IMR-90 (cell line): ENCODE data around the gene CAMKMT. TPM values are rescaled to one million over a fixed set of nuclear protein-coding genes. Genes with fewer than 3 reads are reported as not detected.

Source experiments
- ATAC-seq: fragments of 200-7000 bp; cut with Tn5 transposase; 2 replicates; pipeline ENCODE4 v1.9.1; 2020; ENCODE audit warnings: low read depth, mild to moderate bottlenecking, moderate library complexity
- BruUV-seq: library from RNA; stranded (reverse); fragments of 400-500 nt; replicated peaks from 2 replicates; lab custom pipeline; 2021; lab: Mats Ljungman, UMichigan
- CTCF ChIA-PET: fragments of 300-600 bp; formaldehyde crosslinking; extraction: SDS; loops from one replicate; lab custom pipeline; 2021; ENCODE audit warnings: antibody characterized with exemption; lab: Yijun Ruan, JAX
- POLR2A ChIA-PET: fragments of 300-600 bp; sonication (Branson Sonifier 250); formaldehyde crosslinking; loops from one replicate; lab custom pipeline; 2022; ENCODE audit warnings: antibody characterized with exemption; ENCODE audit not compliant: unreplicated experiment; lab: Charles Lee
- DNase-seq: peaks from one replicate; pipeline ENCODE4 v3.0.0; 2013
- H2AFZ ChIP-seq: replicated peaks from 2 replicates; pipeline ENCODE3; 2013; ENCODE audit warnings: low read length, mild to moderate bottlenecking; ENCODE audit not compliant: poor library complexity
- H2AK5ac ChIP-seq: 2 replicates; pipeline ENCODE4 v1.6.1; 2013; ENCODE audit warnings: low read depth, low read length, inconsistent platforms
- H2AK9ac ChIP-seq: replicated peaks from 2 replicates; pipeline ENCODE3; 2013; ENCODE audit warnings: mild to moderate bottlenecking, low read depth, low read length, moderate library complexity; ENCODE audit not compliant: poor library complexity
- H2BK120ac ChIP-seq: 2 replicates; pipeline ENCODE4 v1.6.1; 2013; ENCODE audit warnings: low read depth, low read length, inconsistent platforms
- H2BK15ac ChIP-seq: 3 replicates; pipeline ENCODE4 v1.6.1; 2013; ENCODE audit warnings: low read depth, low read length, inconsistent platforms
- H2BK20ac ChIP-seq: 2 replicates; pipeline ENCODE4 v1.6.1; 2013; ENCODE audit warnings: low read depth, mild to moderate bottlenecking, inconsistent platforms, low read length, moderate library complexity
- H2BK5ac ChIP-seq: 2 replicates; pipeline ENCODE4 v1.6.1; 2013; ENCODE audit warnings: mild to moderate bottlenecking, low read depth, low read length, inconsistent platforms; ENCODE audit not compliant: poor library complexity, severe bottlenecking
- H3K14ac ChIP-seq: replicated peaks from 2 replicates; pipeline ENCODE4 v1.6.1; 2013; ENCODE audit warnings: low read depth, low read length, inconsistent platforms
- H3K18ac ChIP-seq: 2 replicates; pipeline ENCODE4 v1.6.1; 2013; ENCODE audit warnings: low read depth, low read length, control low read depth
- H3K23ac ChIP-seq: 2 replicates; pipeline ENCODE4 v1.6.1; 2013; ENCODE audit warnings: low read depth, low read length, inconsistent platforms
- H3K27ac ChIP-seq: 2 replicates; pipeline ENCODE4 v1.5.1; 2013; ENCODE audit warnings: mild to moderate bottlenecking, control low read depth, low read length; ENCODE audit not compliant: insufficient read depth
- H3K27me3 ChIP-seq: 2 replicates; pipeline ENCODE4 v1.6.1; 2013; ENCODE audit warnings: low read length; ENCODE audit not compliant: control insufficient read depth, insufficient read depth
- H3K36me3 ChIP-seq: 2 replicates; pipeline ENCODE4 v1.6.1; 2013; ENCODE audit warnings: low read length, mixed read lengths; ENCODE audit not compliant: control insufficient read depth, insufficient read depth
- H3K4ac ChIP-seq: 2 replicates; pipeline ENCODE4 v1.6.1; 2013; ENCODE audit warnings: low read depth, low read length, inconsistent platforms
- H3K4me1 ChIP-seq: 2 replicates; pipeline ENCODE4 v1.6.1; 2013; ENCODE audit warnings: low read length, mixed read lengths; ENCODE audit not compliant: control insufficient read depth, insufficient read depth
- H3K4me2 ChIP-seq: 2 replicates; pipeline ENCODE4 v1.6.1; 2013; ENCODE audit warnings: low read depth, mild to moderate bottlenecking, control low read depth, low read length, moderate library complexity
- H3K4me3 ChIP-seq: 2 replicates; pipeline ENCODE4 v1.5.1; 2013; ENCODE audit warnings: low read depth, mild to moderate bottlenecking, control low read depth, low read length, moderate library complexity; ENCODE audit not compliant: insufficient read depth
- H3K56ac ChIP-seq: 2 replicates; pipeline ENCODE4 v1.6.1; 2013; ENCODE audit warnings: low read length, inconsistent platforms; ENCODE audit not compliant: insufficient read depth; ENCODE audit errors: extremely low read depth
- H3K79me1 ChIP-seq, 2 experiments: 2 replicates each; pipeline ENCODE4 v1.6.1; 2013; ENCODE audit warnings: low read length in 2 of 2, inconsistent platforms in 1 of 2, low read depth in 1 of 2
- H3K9ac ChIP-seq: 2 replicates; pipeline ENCODE4 v1.6.1; 2013; ENCODE audit warnings: low read depth, low read length, control low read depth
- H3K9me1 ChIP-seq: 2 replicates; pipeline ENCODE4 v1.6.1; 2013; ENCODE audit warnings: low read length, inconsistent platforms; ENCODE audit not compliant: insufficient read depth
- H3K9me3 ChIP-seq: 2 replicates; pipeline ENCODE4 v1.6.1; 2013; ENCODE audit warnings: low read length; ENCODE audit not compliant: control insufficient read depth, insufficient read depth
- H4K20me1 ChIP-seq: 2 replicates; pipeline ENCODE4 v1.6.1; 2013; ENCODE audit warnings: low read length, inconsistent platforms; ENCODE audit not compliant: insufficient read depth
- H4K5ac ChIP-seq: 2 replicates; pipeline ENCODE4 v1.6.1; 2013; ENCODE audit warnings: mild to moderate bottlenecking, low read depth, low read length, control low read depth
- H4K8ac ChIP-seq, 2 experiments: 2 replicates each; pipeline ENCODE4 v1.6.1; 2013; ENCODE audit warnings: low read depth in 2 of 2, low read length in 2 of 2, control low read depth in 1 of 2, inconsistent platforms in 1 of 2
- H4K91ac ChIP-seq: 2 replicates; pipeline ENCODE4 v1.6.1; 2013; ENCODE audit warnings: low read depth, low read length, inconsistent platforms; ENCODE audit not compliant: insufficient read depth
- BHLHE40 ChIP-seq: fragments of 150-350 bp; IDR thresholded peaks from 2 replicates; pipeline ENCODE4 v1.6.1; 2016; ENCODE audit warnings: mild to moderate bottlenecking, low read depth, low read length
- CHD1 ChIP-seq: IDR thresholded peaks from 2 replicates; pipeline ENCODE4 v1.6.1; 2012; ENCODE audit warnings: low read depth, low read length, improper control_type of control experiment
- CTCF ChIP-seq: conservative IDR thresholded peaks from 2 replicates; pipeline ENCODE4 v1.5.1; 2012; ENCODE audit warnings: mild to moderate bottlenecking, low read depth, low read length, improper control_type of control experiment
- ELK1 ChIP-seq: fragments of 150-350 bp; IDR thresholded peaks from 2 replicates; pipeline ENCODE4 v1.6.1; 2016; ENCODE audit warnings: low read depth, mild to moderate bottlenecking, low read length, moderate library complexity, borderline replicate concordance
- FOS ChIP-seq: fragments of 150-350 bp; IDR thresholded peaks from 2 replicates; pipeline ENCODE4 v1.6.1; 2016; ENCODE audit warnings: low read depth, low read length
- MAFK ChIP-seq: IDR thresholded peaks from 2 replicates; pipeline ENCODE4 v1.6.1; 2012; ENCODE audit warnings: low read depth, low read length, improper control_type of control experiment
- MAZ ChIP-seq: IDR thresholded peaks from 2 replicates; pipeline ENCODE4 v1.6.1; 2012; ENCODE audit warnings: low read depth, mild to moderate bottlenecking, low read length, improper control_type of control experiment, moderate library complexity, borderline replicate concordance
- MXI1 ChIP-seq: IDR thresholded peaks from 2 replicates; pipeline ENCODE4 v1.6.1; 2012; ENCODE audit warnings: low read depth, mild to moderate bottlenecking, low read length, moderate library complexity, borderline replicate concordance
- NFE2L2 ChIP-seq: fragments of 150-350 bp; IDR thresholded peaks from 2 replicates; pipeline ENCODE4 v1.6.1; 2016; ENCODE audit warnings: low read depth, mild to moderate bottlenecking, low read length
- POLR2A ChIP-seq: IDR thresholded peaks from 2 replicates; pipeline ENCODE4 v1.6.1; 2012; ENCODE audit warnings: mild to moderate bottlenecking, low read depth, low read length
- RAD21 ChIP-seq: IDR thresholded peaks from 2 replicates; pipeline ENCODE4 v1.6.1; 2012; ENCODE audit warnings: low read length, improper control_type of control experiment
- RCOR1 ChIP-seq: IDR thresholded peaks from 2 replicates; pipeline ENCODE4 v1.6.1; 2012; ENCODE audit warnings: mild to moderate bottlenecking, low read length, improper control_type of control experiment; ENCODE audit not compliant: insufficient replicate concordance
- SMC3 ChIP-seq: fragments of 150-350 bp; IDR thresholded peaks from 2 replicates; pipeline ENCODE4 v1.6.1; 2016; ENCODE audit warnings: low read depth, mild to moderate bottlenecking, antibody characterized with exemption, low read length, moderate library complexity
- USF2 ChIP-seq: fragments of 150-350 bp; IDR thresholded peaks from 2 replicates; pipeline ENCODE4 v1.6.1; 2017; ENCODE audit warnings: mild to moderate bottlenecking, antibody characterized with exemption, low read length, low read depth
- WGBS, 2 experiments: methylation state at CpG; one replicate each; pipeline versions ENCODE4 v1.1.5 to v1.1.7; 2013; ENCODE audit warnings: missing lambda C conversion rate in 2 of 2; ENCODE audit not compliant: insufficient read length in 1 of 2; ENCODE audit errors: extremely low coverage in 2 of 2; 5-methylcytosine and 5-hydroxymethylcytosine counted together
- dilution Hi-C: fragments of 300-500 bp; cut with HindIII; formaldehyde crosslinking; loops from one replicate; pipeline ENCODE4 v1.14.3; 2018; ENCODE audit warnings: low sequenced_read_pairs; ENCODE audit not compliant: unreplicated experiment
- in situ Hi-C: fragments of 300-500 bp; cut with MboI; formaldehyde crosslinking; loops from 3 replicates; pipeline ENCODE4 v1.14.3; 2019; ENCODE audit warnings: low sequenced_read_pairs, inconsistent platforms, mixed read lengths
- intact Hi-C: fragments of 100-400 bp; cut with micrococcal nuclease; formaldehyde crosslinking; loops from 2 replicates; pipeline ENCODE4 v1.10.0; 2022
- polyA plus RNA-seq, 3 experiments: library from polyadenylated mRNA; depleted of rRNA; stranded (reverse); fragments of >200 nt; gene quantifications; 2 replicates each; pipeline ENCODE4 v1.2.3, GENCODE V29; 2012; ENCODE audit warnings: low replicate concordance in 1 of 3
- total RNA-seq: library from RNA; depleted of rRNA; stranded (reverse); fragments of >200 nt; gene quantifications from 2 replicates; pipeline ENCODE4 v1.2.3, GENCODE V29; 2012

The CAMKMT gene
- total and polyA plus RNA-seq, 2 of the 4 experiments (the other 2 are of a cell fraction): 4.4 to 6.8 TPM

- no peak overlapping the region for H2BK120ac ChIP-seq
- H3K4ac ChIP-seq: no peak overlapping the region
- no peak overlapping the region for H3K4me3 ChIP-seq
- dilution Hi-C loops (no loop called here), in situ Hi-C loops (no loop called here), intact Hi-C loops (no loop called here)
- no peak overlapping the region for H2BK15ac ChIP-seq
- H3K36me3 ChIP-seq: peaks cover 32% of the 10 kb centered on the region
- no peak overlapping the region for H2AFZ ChIP-seq
- no peak overlapping the region for H2BK20ac ChIP-seq
- H3K18ac ChIP-seq: no peak overlapping the region
- ATAC-seq (no peak), DNase-seq (no peak)
- no peaks in the 10 kb centered on the region for H3K27me3 ChIP-seq
- H4K91ac ChIP-seq: no peak overlapping the region
- TF ChIP-seq NFE2L2 (no peak), SMC3 (no peak), MAZ (no peak), POLR2A (no peak), ELK1 (no peak), CHD1 (no peak), BHLHE40 (no peak), CTCF (no peak), USF2 (no peak), RAD21 (no peak), FOS (no peak), MXI1 (no peak), MAFK (no peak), RCOR1 (no peak)
- no TSS peak for BruUV-seq
- no peak overlapping the region for H3K14ac ChIP-seq
- H3K23ac ChIP-seq: no peak overlapping the region
- no peak overlapping the region for H2AK9ac ChIP-seq
- H4K20me1 ChIP-seq: peaks cover 3% of the 10 kb centered on the region; the same call in 1 of the 2 replicates
- no peaks in the 10 kb centered on the region for H3K9me3 ChIP-seq
- H3K4me2 ChIP-seq: no peak overlapping the region
- no CpG with 5 or more reads among the region's 4 CpGs for WGBS, 2 experiments
- no peak overlapping the region for H4K8ac ChIP-seq
- H3K9ac ChIP-seq: no peak overlapping the region
- H3K9me1 ChIP-seq: no peaks in the 10 kb centered on the region; the same call in 1 of the 2 replicates
- no peak overlapping the region for H3K27ac ChIP-seq
- H3K4me1 ChIP-seq: peaks cover 8% of the 10 kb centered on the region
- H3K79me1 ChIP-seq: no peaks in the 10 kb centered on the region; a peak in 2 of 4 replicates
- POLR2A ChIA-PET: no interaction called here
- no peak overlapping the region for H2AK5ac ChIP-seq
- CTCF ChIA-PET: no interaction called here
- no peak overlapping the region for H2BK5ac ChIP-seq
- H3K56ac ChIP-seq: no peak overlapping the region
- no peak overlapping the region for H4K5ac ChIP-seq
Measured at GRCh38 chr2:44325897-44326296, 35.9 kb upstream of the CAMKMT start.
